PC-9 (cell line): ENCODE data around the gene CPNE4.

ENCODE experiments used
- CTCF ChIP-seq: fragments of 200-600 bp; sonication (generic); conservative IDR thresholded peaks from 2 replicates; pipeline ENCODE4 v1.6.1; 2017; ENCODE audit warnings: mixed run types, antibody characterized with exemption, mild to moderate bottlenecking, moderate library complexity
- EZH2 ChIP-seq: fragments of 200-600 bp; sonication (generic); IDR thresholded peaks from 2 replicates; pipeline ENCODE4 v1.8.0; 2017; ENCODE audit warnings: antibody characterized with exemption, low read depth

GRCh38 chr3:131807822-131808221 is 227.0 kb downstream of the CPNE4 start:
- no peak for TF ChIP-seq CTCF
- no peak for TF ChIP-seq EZH2
